Kidney epithelial cell (primary cell): ENCODE measurements around the gene SYPL1. TPM values are rescaled to one million over a fixed set of nuclear protein-coding genes. Genes with fewer than 3 reads are reported as not detected.

Source experiments
- DNase-seq: peaks from one replicate; pipeline ENCODE4 v3.0.0-alpha.2; 2010; ENCODE audit warnings: low read depth
- H3K27me3 ChIP-seq: 2 replicates; pipeline ENCODE4 v1.6.0; 2011; ENCODE audit warnings: low read length; ENCODE audit not compliant: control insufficient read depth, insufficient read depth
- H3K36me3 ChIP-seq: 2 replicates; pipeline ENCODE4 v1.5.1; 2011; ENCODE audit warnings: low read length; ENCODE audit not compliant: control insufficient read depth, insufficient read depth
- H3K4me3 ChIP-seq: 2 replicates; pipeline ENCODE4 v1.5.1; 2011; ENCODE audit warnings: low read depth, mild to moderate bottlenecking, control low read depth, low read length
- CTCF ChIP-seq: IDR thresholded peaks from 2 replicates; pipeline ENCODE4 v1.5.1; 2011; ENCODE audit warnings: mild to moderate bottlenecking, moderate library complexity, low read length, control low read depth, inconsistent platforms; ENCODE audit not compliant: insufficient read depth, poor library complexity, severe bottlenecking
- total RNA-seq: library from RNA; depleted of rRNA; stranded (reverse); fragments of >200 nt; gene quantifications from 2 replicates; pipeline ENCODE4 v1.2.3, GENCODE V29; 2015

The SYPL1 gene
- total RNA-seq, 1 donor from 2014 or later, result 69.0 TPM

- no peaks in the 10 kb centered on the region for H3K36me3 ChIP-seq
- no peak for TF ChIP-seq CTCF
- H3K4me3 ChIP-seq, result no peak overlapping the region
- no peak for DNase-seq
- H3K27me3 ChIP-seq, result no peaks in the 10 kb centered on the region
These were observed 13.3 kb upstream of the SYPL1 start for GRCh38 chr7:106125417-106125816.

DNA sequence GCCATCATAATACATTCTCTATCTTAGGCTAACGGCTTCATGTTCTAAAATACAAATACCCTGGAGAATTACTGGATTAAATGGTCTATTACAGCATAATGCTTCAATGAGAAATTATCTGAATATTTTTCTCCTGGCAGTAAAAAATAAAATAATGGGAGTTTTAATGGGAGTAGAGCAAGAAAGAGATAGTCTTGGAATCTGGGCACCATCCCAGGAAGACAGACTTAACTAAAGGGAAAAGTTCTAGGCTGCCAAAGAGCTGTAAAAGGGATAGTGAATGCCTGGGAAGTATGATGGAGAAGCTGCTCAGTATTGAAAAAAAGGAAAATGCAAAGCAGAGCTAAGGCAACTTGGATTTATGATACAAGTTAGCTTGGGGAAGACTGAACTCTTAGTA lies 12.1 kb upstream of the SYPL1 start:
- DNase-seq, result no peak
- no peaks in the 10 kb centered on the region for H3K36me3 ChIP-seq
- H3K27me3 ChIP-seq, result no peaks in the 10 kb centered on the region
- TF ChIP-seq CTCF, result no peak
- H3K4me3 ChIP-seq, result no peak overlapping the region

DNA sequence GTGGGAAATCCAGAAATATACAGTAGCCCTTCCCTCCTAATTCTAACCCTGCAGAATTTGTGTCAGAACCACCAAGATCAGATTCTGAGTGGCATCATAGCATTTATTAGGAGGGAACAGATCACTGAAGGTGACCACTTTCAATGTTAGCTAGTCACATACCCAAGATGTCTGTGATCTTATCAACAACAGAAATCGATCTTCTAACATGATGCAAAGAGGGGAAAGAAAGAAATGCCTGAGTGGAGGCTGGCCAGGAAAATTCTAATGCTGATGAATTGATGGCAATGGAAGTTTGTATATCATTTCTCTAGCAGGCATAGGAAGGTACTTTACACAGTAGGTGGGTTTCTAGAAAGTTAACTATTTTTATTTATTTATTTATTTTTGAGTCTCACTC lies 10.6 kb upstream of the SYPL1 start:
- TF ChIP-seq CTCF, result no peak
- no peak for DNase-seq
- Histone ChIP-seq H3K27me3 (no peaks in the 10 kb centered on the region), H3K4me3 (no peak overlapping the region), H3K36me3 (no peaks in the 10 kb centered on the region)

- no peak for DNase-seq
- TF ChIP-seq CTCF, result no peak
- no peak overlapping the region for H3K4me3 ChIP-seq
- no peaks in the 10 kb centered on the region for H3K27me3 ChIP-seq
- H3K36me3 ChIP-seq, result no peaks in the 10 kb centered on the region
These were observed 9.2 kb upstream of the SYPL1 start for GRCh38 chr7:106121189-106121810.

DNA sequence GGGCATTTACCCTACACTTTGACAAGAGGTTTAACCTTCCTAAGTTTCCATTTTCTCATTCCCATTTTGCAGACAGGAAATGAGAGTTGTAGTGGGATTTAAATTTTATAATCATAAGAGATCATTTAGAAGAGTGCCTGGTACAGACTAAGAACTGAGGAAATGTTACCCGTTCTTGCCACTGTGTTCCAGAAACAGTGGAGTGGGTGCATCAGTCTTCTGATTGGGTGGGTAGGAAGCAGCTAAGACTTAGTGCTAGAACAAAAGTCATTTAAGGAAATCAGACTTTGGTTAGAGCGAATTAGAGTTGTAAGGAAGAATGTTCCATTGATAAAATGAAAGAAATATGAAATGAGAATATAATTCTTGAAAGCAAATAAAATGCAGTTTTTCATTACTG lies 8.4 kb upstream of the SYPL1 start:
- no peak for TF ChIP-seq CTCF
- DNase-seq, result no peak

DNA sequence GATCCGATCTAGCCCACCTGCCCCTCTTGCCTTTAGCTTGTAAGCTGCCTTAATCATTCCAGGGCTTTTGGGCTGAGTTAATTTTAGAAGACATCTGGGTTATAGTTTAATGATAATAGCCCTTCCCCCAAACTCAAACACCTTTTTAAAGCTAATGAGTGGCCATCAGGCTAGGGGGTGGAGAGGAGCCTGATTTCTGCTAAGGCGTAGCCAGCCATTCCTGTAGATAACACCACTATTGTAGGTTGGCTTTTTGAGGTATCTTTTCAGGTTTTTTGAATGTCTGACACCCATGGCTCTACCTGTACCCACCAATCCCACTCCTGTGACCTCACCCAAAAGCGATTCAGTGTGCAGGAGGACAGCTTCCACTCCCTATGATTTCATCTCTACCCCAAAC lies 7.6 kb upstream of the SYPL1 start:
- H3K36me3 ChIP-seq, result no peaks in the 10 kb centered on the region
- no peak for TF ChIP-seq CTCF
- H3K27me3 ChIP-seq, result no peaks in the 10 kb centered on the region
- no peak for DNase-seq
- H3K4me3 ChIP-seq, result no peak overlapping the region

More for the DNA sequence above, 8.4 kb upstream of the SYPL1 start:
- Histone ChIP-seq H3K27me3 (no peaks in the 10 kb centered on the region), H3K36me3 (no peaks in the 10 kb centered on the region), H3K4me3 (no peak overlapping the region)
